Gastrocnemius medialis (tissue), 4 donors: Measurements from ENCODE around the gene SIGLECL1.

Source experiments
- POLR2A ChIP-seq, 2 donors: fragments of 450-650 bp; IDR thresholded peaks; one replicate each; pipeline ENCODE4 v1.6.1; 2017; ENCODE audit warnings: antibody characterized with exemption in 2 of 2, mild to moderate bottlenecking in 2 of 2, moderate library complexity in 2 of 2
- TF ChIP-seq, protein P1 (sequence below), 5 experiments: fragments of 450-650 bp in 3 of 5; fragments of 200-600 bp in 2 of 5; sonication (generic) in 2 of 5; IDR thresholded peaks in 4 of 5; conservative IDR thresholded peaks in 1 of 5; 1 replicate in 4 of 5; 2 replicates in 1 of 5; pipeline ENCODE4 v1.5.1; 2016 to 2019; ENCODE audit warnings: antibody characterized with exemption in 5 of 5, mild to moderate bottlenecking in 3 of 5, moderate library complexity in 3 of 5

DNA sequence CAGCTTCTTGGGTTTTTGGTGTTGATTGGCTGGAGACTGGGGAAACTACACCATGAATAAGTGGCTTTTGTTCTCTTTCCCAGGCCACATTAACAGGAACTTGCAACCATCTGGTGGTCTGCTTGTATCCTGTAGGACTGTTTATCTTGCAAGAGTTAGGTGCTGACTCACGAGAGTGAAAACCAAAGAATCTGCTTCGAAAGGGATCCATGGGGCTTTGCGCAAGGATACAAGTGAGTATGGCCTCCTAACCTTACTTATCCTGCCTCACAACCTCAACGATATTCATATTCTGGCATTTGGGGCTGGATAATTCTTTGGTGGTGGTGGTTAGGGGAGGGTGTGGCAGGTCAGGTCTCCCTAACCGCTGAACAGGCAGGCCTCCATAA, 4.7 kb upstream of the SIGLECL1 start:
- TF ChIP-seq, protein P1, sequence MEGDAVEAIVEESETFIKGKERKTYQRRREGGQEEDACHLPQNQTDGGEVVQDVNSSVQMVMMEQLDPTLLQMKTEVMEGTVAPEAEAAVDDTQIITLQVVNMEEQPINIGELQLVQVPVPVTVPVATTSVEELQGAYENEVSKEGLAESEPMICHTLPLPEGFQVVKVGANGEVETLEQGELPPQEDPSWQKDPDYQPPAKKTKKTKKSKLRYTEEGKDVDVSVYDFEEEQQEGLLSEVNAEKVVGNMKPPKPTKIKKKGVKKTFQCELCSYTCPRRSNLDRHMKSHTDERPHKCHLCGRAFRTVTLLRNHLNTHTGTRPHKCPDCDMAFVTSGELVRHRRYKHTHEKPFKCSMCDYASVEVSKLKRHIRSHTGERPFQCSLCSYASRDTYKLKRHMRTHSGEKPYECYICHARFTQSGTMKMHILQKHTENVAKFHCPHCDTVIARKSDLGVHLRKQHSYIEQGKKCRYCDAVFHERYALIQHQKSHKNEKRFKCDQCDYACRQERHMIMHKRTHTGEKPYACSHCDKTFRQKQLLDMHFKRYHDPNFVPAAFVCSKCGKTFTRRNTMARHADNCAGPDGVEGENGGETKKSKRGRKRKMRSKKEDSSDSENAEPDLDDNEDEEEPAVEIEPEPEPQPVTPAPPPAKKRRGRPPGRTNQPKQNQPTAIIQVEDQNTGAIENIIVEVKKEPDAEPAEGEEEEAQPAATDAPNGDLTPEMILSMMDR (IDR thresholded peaks at IDR 0.05 in 4 of 5, conservative IDR thresholded peaks at IDR 0.05 in 1 of 5): no peak
- TF ChIP-seq POLR2A (IDR thresholded peaks at IDR 0.05): no peak
